Prostate gland (tissue), 2 donors: ENCODE data around the gene USP4.

Experiments
- CTCF ChIP-seq, 4 experiments: fragments of 200-600 bp in 2 of 4; fragments of 450-650 bp in 2 of 4; sonication (generic) in 2 of 4; IDR thresholded peaks; 1 replicate in 3 of 4; 2 replicates in 1 of 4; pipeline ENCODE4 v1.5.1; 2016 to 2019; ENCODE audit warnings: antibody characterized with exemption in 4 of 4, mild to moderate bottlenecking in 2 of 4, moderate library complexity in 2 of 4
- POLR2A ChIP-seq: fragments of 450-650 bp; IDR thresholded peaks from one replicate; pipeline ENCODE4 v1.6.1; 2016; ENCODE audit warnings: antibody characterized with exemption, mild to moderate bottlenecking

DNA sequence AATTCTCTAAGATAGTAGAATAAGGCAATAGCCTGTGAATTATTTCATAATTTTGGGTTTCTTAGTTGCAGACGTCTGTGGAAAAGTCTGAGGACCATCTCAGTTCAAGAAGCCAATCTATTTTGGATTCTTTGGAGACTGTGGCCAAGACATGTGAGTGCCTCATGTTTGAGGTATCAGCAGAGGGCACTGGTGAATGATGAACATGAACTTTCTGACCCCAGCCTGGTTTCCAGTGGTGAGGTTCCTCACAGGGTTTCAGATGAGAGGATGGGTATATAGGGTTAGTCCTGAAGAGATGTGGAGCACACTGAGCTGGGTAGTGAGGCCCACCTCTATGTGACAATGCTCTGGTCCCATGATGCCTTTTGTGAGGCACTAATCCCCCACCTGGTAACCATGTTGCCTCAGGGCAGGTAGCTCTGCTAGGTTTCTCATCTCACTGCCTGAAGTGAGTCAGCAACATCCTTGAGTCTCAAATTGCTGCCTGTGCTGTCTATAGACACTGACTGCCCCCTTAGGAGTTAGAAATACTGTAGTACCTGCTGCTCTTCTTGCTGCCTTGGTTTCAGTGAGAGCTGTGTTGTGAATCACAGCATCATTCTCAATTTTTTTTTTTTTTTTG lies 95.2 kb downstream of the USP4 start:
- TF ChIP-seq POLR2A, result no peak
- no peak for TF ChIP-seq CTCF (IDR thresholded peaks at IDR 0.05)
